Epithelial cell of esophagus (primary cell): ENCODE results near the gene CLSTN2.

Source experiments
- DNase-seq: peaks from one replicate; pipeline ENCODE4 v3.0.0; 2010; ENCODE audit warnings: low read depth
- H3K4me3 ChIP-seq: 2 replicates; pipeline ENCODE4 v1.5.1; 2011; ENCODE audit warnings: mild to moderate bottlenecking, low read length, control low read depth
- CTCF ChIP-seq: IDR thresholded peaks from 2 replicates; pipeline ENCODE4 v1.5.1; 2011; ENCODE audit warnings: low read depth, mild to moderate bottlenecking, low read length, control low read depth, inconsistent platforms; ENCODE audit not compliant: insufficient read depth; ENCODE audit errors: missing control alignments

Gene CLSTN2

GRCh38 chr3:140050396-140050795 is 115.4 kb downstream of the CLSTN2 start:
- DNase-seq = no peak
- no peak for TF ChIP-seq CTCF
- no peak overlapping the region for H3K4me3 ChIP-seq

- no peak overlapping the region for H3K4me3 ChIP-seq
- TF ChIP-seq CTCF = peak; percentile 29
- peak; percentile 8 for DNase-seq
These were observed 116.3 kb downstream of the CLSTN2 start for GRCh38 chr3:140051019-140051957.

- no peak for DNase-seq
- no peak overlapping the region for H3K4me3 ChIP-seq
- no peak for TF ChIP-seq CTCF
These were observed 118.1 kb downstream of the CLSTN2 start for GRCh38 chr3:140052771-140053702.

- no peak overlapping the region for H3K4me3 ChIP-seq
- TF ChIP-seq CTCF = no peak
- no peak for DNase-seq
These were observed 118.8 kb downstream of the CLSTN2 start for GRCh38 chr3:140053794-140054193.

- no peak overlapping the region for H3K4me3 ChIP-seq
- TF ChIP-seq CTCF = no peak
- no peak for DNase-seq
These were observed 120.3 kb downstream of the CLSTN2 start for GRCh38 chr3:140055092-140055791.

- DNase-seq = no peak
- H3K4me3 ChIP-seq = no peak overlapping the region
- TF ChIP-seq CTCF = no peak
These were observed 121.1 kb downstream of the CLSTN2 start for GRCh38 chr3:140056047-140056446.
